ENCODE data around the gene DOCK2.
A peak's percentile ranks its signal among the peaks of the same experiment; 100 is the strongest.

The DOCK2 gene

DNA sequence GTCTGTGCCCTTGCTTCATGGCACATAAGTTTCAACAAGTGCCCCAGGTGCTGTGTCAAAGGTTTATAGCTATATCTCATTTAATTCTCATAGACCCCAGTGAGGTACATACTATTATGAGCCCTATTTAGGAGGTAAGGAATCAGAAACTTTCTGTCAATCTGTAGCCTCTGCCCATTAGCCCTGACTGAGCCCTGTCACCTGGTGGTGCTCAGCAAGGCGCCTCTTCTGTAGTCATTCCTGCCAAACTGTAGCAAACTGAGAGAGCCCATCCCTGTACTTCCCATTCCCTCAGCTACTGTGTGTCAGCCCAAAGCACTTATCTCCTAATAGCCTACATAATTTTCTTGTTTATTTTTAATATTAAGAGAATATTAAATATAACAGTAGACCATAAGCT lies 422.1 kb downstream of the DOCK2 start:
- no peak for DNase-seq

DNA sequence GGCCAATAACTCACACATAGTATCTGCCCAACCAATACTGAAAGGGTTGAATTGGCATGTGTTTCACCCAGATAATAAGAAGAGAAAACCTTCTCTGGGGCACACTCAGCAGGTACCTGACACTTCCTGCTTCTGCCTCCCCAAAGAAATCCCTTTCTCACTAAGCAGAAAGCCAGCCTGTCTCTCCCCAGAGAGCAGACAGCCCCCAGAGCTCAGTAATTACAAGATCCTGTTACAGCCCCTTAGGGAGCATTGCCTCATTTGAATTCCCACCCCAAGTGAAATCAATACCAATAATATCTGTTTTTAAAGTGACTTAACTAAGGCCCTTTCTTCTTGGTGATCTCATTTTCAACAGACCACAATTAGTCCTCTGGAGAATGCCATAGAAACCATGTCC lies 430.1 kb downstream of the DOCK2 start:
- DNase-seq, result no peak

DNA sequence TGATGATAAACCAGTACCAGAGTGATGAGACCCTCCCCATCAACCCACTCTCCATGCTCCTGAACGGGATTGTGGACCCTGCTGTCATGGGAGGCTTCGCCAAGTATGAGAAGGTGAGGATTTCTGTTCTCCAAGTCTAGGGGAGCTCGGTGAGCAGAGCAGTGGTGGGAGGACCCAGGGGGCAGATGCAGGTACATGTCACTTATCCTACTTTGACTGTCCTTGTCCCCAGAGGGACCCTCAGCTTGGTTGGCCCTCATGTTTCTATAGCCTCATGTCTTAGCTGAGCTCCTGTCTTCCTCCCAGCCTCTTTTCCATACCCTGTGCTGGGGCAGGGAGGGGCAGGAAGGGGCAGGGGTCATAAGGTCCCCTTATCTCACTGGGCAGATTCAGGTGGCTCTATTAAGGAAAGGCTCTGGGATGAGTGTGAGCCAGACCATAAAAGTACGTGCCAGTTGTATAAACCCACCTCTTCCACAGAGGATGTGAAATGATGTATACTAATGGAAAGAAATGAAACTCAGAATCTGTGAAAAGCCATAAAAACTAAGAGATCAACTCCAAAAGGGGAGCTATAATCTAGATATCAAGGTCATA lies 430.6 kb downstream of the DOCK2 start:
- DNase-seq, result no peak

DNA sequence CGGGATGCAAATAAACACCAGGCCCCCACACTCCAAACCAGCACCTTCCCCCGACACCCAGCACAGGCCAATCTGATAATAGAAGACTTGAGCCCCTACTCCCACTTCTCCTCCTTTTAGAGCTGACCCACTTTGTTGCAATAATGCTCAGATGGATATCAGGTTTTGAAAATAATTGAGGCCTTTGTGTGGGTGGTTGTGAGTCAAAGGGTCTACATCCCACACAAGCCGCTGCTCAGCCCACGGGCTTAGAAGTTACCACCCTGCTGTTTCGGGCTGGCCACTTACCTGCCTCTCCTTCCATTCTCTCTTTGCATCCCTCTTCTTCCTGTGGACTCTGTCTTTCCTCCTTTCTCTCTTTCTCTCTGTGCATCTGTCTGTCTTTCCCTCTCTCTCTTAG lies 432.4 kb downstream of the DOCK2 start:
- no peak for DNase-seq

DNA sequence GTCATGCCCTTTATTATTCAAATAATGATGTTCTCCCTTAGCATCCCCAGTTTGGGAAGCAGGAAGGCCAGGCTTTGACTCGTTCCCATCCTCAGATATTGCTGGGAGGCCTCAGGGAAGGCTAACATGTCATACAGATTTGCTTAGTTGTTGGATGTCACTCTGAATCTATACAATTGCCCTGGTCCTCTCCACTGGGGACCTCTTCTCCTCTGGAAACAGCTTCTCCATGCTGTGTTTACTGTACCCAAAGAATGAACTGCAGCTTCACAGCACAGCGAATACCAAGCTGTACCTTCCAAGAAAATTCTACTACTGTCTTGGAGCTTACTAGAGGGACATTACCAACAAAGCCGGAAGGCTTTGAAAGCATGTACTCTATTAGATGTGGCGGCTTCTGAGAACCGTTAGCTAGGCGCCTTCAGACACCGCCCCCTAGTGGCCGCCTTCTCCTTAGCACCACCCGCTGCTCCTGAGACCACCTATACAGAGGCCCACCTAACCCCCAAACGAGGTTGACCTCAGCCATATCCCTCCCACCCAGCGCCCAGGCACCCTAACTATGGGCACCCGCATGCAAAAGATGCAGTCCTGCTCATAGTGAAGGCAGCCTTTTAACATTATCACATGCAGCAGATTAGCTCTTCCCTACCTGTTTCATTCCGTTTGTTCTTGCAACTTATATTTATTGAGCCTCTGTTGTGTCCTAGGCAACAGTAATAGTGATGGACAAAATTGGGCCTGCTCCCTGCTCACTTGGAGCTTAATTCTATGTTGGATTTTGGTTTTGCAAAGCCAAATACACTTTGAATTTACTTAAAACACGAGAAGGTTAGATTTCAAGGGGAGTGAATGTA lies 433.7 kb downstream of the DOCK2 start:
- peak in 2 of 4 experiments; percentile 7 to 18 for DNase-seq

DNA sequence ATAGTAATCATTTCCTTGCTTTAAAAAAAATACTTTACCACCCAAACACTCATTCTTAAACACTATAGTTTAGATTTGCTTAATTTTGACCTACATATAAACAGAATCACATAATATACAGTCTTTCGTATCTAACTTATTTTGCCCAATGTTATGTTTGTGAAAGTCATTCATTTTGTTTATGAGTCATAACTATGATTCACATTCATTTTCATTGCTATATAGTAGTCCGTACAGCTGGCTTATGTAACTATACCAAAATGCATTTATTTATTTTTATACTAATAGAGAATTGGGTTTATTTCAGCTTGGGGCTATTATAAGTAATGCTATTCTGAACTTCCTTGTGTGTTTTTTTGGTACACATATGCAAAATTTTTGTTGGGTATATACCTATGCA lies 434.7 kb downstream of the DOCK2 start:
- DNase-seq, result no peak

DNA sequence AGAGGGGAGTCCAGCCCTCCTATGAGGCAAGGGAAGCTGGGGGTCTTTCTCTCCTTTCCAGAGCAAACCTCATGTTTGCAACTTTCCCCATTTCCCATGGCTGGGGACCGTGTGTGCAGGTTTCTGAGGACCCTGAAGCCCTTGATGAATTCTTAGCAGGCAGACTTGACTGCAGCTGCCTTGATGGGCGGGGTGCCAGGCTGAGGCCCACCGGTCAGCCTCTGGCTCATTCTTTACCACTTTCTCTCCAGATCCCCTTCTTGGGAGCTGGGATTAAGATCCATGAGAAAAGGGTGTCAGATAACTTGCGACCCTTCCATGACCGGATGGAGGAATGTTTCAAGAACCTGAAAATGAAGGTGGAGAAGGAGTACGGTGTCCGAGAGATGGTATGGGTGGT lies 438.6 kb downstream of the DOCK2 start:
- DNase-seq, result no peak

DNA sequence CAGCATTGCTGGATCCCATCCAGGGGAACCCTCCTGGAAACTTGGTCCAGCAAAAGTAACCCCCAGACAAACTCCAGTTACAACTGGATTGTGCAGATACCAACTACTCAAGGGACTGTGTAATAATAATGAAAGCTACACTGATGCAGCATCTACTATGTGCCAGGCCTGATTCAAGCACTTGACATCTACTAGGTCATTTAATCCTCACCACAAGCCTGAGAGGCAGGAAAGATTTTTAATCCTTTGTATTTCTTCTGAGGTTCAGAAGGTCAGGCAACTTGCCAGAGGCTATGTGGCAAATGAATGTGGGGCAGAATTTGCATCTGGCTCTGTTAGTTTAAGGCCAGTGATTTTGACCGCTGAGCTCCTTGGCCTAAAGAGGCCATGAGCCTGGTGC lies 439.1 kb downstream of the DOCK2 start:
- no peak for DNase-seq

DNA sequence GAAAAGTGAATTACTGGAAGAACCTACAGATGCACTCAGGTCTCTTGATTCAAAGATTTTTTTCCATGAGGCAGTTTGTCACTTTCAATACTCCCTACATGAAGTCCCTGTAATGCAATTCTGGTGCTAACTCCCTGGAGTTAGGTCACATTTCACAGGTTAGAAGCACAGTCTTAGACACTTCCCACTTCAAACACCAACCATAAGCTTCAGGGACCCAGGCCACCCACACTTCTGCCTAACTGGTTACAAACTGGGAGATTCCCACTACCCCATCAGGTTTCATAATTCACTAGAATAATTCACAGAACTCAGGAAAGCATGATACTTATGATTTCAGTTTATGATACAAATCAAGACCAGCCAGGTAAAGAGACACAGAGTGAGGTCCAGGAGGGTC lies 439.7 kb downstream of the DOCK2 start:
- no peak for DNase-seq

DNA sequence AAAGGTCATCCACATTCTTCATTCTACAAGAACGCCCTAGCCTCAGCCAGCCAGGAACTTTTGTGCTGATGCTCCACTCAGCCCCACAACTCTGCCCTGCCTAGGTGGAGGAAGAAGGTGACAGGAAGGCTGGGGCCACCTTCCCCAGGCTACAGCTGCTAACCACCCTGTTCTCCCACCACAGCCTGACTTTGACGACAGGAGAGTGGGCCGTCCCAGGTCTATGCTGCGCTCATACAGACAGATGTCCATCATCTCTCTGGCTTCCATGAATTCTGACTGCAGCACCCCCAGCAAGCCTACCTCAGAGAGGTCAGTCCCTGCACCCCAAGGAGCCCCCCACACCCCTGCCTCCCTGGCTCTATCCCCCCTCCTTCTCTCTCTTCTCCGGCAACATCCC lies 440.5 kb downstream of the DOCK2 start:
- no peak for DNase-seq

DNA sequence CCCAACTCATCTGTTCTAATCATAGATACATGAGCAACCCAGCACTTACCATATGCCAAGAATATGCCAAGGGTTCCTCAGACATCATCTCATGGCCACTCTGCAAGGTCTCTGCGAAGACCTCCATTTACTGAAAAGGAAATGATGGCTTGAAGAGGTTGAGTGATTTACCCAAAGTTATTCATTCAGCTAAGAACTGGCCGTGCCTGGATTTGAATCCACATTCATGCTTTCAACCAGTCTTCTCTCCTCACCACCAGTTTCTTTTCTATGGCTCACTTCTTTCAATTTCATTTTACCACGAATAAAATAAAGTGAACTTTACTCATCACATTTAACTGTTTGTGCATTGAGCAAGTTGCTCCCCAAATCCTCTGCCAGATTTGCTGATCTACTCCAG lies 441.4 kb downstream of the DOCK2 start:
- no peak for DNase-seq

DNA sequence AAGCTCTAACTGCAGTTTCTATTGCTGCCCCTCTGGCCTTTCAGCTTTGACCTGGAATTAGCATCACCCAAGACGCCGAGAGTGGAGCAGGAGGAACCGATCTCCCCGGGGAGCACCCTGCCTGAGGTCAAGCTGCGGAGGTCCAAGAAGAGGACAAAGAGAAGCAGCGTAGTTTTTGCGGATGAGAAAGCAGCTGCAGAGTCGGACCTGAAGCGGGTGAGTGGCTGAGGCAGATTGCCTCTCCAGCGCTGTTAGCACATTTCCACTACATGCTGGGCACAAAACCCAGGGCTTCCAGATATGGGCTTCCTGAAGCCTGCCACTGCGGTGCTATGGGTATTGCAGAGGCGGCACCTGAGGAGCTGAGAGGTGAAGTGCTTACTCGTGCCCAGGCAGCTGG lies 441.9 kb downstream of the DOCK2 start:
- DNase-seq, result no peak

DNA sequence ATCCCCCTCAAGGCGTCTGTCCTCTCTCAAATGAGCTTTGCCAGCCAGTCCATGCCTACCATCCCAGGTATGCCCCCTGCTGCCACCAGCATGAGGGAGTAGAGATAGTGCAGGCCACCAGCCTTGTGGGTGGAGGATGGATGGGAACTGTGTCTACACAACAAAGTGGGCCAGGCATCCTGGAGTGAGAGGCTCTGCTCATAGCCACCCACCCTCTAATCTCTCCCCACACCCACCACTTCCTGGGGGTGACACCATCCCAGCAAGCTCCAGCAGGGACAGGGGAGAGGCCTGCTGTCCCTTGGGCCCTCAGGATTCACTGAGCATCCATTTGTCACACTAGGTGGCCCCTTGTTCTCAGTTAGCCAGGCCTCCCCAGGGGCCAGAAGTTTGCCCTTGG lies 443.1 kb downstream of the DOCK2 start:
- peak in 2 of 4 experiments; percentile 14 for DNase-seq

DNA sequence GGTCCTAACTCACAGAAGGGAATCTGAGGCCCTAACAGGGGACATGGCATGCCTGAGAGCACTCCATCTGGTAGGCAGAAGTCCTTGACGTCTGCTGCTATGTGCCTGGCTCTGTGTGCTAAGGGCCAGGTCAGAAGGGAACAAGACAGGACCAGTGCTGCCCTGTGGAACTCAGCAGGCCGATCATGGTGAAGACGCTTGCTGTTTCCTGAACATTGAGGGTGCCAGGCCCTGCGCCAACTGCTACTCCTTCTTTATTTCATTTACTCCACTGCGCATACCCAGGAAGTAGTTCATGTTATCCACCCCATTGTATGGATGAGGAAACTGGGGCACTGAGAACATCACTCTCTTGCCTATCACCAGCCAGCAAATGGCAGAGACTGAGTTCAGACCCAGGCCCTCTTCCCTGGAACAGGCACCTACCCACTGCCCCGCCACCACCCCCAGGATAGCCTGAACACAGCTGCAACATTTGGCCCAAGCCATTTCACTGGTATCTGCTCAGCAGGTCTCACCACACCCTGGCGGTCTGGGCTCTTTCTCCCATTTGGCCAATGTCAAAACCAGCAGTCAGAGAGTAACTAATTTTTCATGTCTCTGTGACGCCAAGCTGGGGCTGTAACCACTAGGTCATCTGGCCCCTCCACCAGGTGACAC lies 443.8 kb downstream of the DOCK2 start:
- no peak for DNase-seq

DNA sequence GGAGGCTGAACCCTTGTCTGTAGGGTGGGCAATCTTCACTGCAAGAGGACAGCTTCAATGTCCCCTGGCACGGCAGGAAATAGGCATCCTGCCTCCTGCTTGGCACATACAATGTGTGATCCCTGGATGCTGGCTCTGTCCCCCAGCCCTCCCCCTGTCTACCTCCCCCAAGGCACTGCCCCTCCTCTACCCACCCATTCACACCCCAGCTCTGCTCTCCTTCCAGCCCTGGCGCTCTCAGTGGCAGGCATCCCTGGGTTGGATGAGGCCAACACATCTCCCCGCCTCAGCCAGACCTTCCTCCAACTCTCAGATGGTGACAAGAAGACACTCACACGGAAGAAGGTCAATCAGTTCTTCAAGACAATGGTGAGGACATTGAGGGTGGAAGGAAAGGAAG lies 444.5 kb downstream of the DOCK2 start:
- DNase-seq, result no peak

DNA sequence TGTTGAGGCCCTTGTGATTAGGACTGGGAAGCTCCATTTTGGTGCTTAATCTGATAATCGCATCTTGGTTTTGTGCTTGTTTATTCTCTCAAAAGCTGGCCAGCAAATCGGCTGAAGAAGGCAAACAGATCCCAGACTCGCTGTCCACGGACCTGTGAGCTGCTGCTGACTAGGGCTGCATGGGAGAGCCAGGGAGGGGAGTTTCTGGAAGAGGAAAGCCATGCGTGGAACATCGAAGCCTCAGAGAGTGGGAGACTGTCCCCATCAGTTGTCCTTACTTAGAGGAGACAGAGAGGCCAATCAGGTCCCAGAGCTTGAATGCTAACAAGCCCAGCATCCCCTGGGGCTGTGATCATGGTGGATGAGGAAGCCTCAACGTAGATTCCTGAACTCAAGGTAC lies 445.6 kb downstream of the DOCK2 start:
- DNase-seq, result no peak

DNA sequence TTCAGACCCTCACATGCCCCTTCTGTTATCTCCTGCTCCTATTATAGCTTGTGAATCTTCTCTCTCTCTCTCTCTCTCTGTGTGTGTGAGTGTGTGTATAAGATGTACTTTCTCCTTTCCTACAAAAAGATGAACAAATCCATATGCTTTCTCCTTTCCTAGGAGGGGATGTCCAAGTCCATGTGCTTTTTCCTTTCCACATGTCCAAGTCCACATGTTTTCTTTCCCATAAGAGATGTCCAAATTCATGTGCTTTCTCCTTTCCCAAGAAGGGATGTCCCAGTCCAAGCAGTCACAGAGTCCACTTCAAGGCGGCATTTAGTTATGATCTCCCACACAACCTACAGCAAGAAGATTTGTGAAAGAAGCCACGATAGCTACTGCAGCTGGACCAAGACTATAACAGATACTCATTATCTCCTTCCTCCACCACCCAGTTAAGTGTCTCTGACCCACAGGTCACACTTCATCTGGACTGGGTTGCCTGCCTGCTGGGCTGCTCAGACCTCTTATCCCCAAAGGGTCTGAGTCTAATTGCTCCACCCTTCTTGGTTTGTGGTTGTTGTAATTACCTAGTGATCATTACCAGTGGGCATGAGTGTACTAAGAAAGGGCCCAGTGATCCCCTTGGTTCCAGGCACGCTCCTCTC lies 450.2 kb downstream of the DOCK2 start:
- no peak for DNase-seq

DNA sequence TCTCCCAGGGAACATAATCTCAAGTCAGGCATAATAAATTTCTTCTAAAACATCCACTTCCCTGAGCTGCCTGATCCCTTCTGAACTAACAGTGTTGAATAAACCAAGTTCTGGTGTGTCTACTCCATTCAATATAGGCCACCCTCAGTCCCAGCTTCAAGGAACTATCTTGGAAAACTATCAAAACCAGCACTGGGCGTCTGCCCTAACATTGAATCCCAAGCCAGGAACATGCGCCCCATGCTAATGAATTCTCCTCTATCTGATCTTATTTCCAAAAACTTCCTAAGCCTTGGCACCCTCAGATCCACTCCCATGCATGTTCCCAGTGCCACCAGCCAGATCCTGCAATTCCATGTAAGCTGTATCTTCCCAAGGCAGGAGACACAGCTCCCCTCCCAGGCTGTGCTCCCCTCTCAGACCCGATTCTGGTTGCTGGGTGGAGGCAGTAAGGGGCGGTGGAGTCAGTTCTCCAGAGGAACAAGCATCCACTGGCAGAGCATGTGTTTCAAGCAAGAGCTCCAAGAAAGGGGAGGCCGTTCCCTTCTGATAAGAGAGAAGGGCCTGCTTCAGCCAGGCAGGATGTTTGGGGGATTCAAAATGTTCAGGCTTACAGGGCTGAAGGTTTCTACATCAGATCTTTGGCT lies 455.5 kb downstream of the DOCK2 start:
- no peak for DNase-seq

DNA sequence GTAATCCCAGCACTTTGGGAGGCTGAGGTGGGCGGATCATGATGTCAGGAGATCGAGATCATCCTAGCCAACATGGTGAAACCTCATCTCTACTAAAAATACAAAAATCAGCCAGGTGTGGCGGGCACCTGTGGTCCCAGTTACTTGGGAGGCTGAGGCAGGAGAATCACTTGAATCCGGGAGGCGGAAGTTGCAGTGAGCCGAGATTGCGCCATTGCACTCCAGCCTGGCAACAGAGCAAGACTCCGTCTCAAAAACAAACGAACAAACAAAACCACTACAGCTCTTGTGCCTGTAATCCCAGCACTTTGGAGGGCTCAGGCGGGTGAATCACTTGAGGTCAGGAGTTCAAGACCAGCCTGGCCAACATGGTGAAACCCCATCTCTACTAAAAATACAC lies 457.3 kb downstream of the DOCK2 start:
- DNase-seq, result peak in 2 of 4 experiments; percentile 8 to 15

DNA sequence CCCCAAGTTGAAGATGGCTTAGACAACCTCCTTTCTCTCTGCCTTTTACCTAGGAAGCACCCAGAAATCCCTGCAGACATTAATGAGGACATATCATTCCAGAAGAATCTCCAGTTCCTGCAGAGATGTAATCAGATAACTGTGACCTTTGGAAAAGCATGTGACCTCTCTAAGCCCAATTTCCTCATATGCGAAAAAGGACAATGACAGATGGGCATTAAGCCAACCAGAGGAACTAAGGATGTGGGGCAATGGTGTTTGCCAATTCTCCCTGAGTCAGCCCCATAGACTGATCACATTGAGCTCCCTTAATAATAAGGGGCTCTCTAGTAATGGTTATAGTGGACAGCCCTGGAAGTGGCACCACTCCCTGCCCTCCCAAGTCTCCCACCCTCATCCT lies 458.6 kb downstream of the DOCK2 start:
- DNase-seq, result peak; percentile 75 to 92 (median 84)

DNA sequence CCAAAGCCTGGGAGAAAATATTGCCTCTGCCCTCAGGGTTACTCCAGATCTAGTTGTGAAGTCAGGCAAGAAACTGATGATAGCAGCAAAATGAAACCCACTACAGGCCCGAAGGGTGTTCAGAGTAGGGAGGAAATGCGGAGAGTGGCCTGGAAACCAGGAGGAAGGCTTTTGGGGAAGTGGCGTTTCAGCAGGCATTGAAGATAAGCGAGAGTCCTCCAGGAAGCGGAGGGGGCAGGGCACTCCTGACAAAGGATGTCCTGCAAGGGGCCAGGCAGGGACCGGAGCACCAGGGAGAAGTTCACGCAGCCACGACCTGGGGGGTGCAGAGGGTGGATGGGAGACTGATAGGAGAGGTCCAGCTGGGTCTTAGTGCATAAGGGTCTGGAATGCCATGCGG lies 460.9 kb downstream of the DOCK2 start:
- peak; percentile 60 to 79 (median 77) for DNase-seq

DNA sequence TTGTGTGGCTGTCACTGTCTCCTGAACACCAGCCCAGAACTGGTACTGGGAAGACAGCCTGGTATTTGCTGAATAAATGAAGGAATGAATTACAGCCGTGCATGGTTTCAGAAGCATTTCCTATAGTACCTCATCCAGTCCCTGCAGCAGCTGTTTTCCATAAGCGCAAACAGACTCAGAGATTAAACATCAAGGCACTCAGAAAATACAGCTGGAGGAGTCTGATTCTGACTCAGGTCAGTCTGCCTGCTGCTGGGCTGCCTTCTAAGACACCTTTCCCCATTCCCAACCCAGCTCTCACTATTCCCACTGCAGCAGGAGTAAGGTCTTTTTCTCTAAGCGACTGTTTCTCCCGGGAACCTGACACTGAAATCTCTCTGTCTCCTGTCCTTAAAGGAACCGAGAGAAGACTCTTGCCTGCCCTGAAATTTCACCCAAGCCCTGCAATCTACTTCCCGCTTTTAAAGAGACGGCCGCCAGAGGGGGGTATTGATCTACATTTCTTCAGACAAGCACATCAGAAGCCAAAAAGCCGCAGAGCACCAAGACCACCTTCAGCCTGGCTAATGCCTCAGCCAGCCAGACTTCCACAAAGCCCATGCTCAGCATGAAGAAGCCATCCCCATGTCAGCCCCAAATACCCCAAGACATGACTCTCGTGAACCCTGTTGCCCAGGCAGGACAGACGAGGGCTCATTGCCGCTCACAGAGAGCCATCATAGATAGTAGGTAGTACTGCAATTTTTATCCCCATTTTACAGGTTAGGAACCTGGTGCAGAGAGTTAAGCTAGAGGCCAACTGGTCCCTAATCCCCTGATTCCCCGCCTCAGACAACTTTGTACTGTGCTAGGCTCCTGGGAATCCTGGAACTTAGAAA lies 463.2 kb downstream of the DOCK2 start:
- peak; percentile 84 to 92 (median 90) for DNase-seq

All from suppressor macrophage (primary cell).